H1 (cell line): Measurements from ENCODE around the gene GPBP1L1. TPM values are rescaled to one million over a fixed set of nuclear protein-coding genes. Genes with fewer than 3 reads are reported as not detected.

ENCODE experiments used
- CTCF ChIA-PET: fragments of 300-600 bp; sonication (Branson Sonifier 250); formaldehyde crosslinking; loops from one replicate; lab custom pipeline; 2021; ENCODE audit not compliant: partially characterized antibody; lab: Charles Lee
- POLR2A ChIA-PET: fragments of 300-600 bp; sonication (Branson Sonifier 250); formaldehyde crosslinking; loops from one replicate; lab custom pipeline; 2021; ENCODE audit warnings: inconsistent platforms; ENCODE audit not compliant: partially characterized antibody; lab: Charles Lee
- DNase-seq, 2 experiments: peaks; one replicate each; pipeline versions ENCODE4 v3.0.0 to v3.0.0-alpha.2; 2010 to 2022; ENCODE audit warnings: low spot score in 2 of 2, low read depth in 1 of 2, mixed read lengths in 1 of 2
- FAIRE-seq: peaks from 2 replicates; lab custom pipeline; 2011; peaks lifted over from hg19 to GRCh38; lab: Jason Lieb, UNC
- H2AFZ ChIP-seq: 2 replicates; pipeline ENCODE4 v1.8.1; 2012; ENCODE audit warnings: low read length, inconsistent platforms
- H2AK5ac ChIP-seq: 2 replicates; pipeline ENCODE4 v1.6.1; 2013; ENCODE audit warnings: low read depth, low read length
- H2BK120ac ChIP-seq: replicated peaks from 2 replicates; pipeline ENCODE3; 2013; ENCODE audit warnings: low read depth, low read length, inconsistent platforms
- H2BK12ac ChIP-seq: 2 replicates; pipeline ENCODE4 v1.6.1; 2013; ENCODE audit warnings: low read depth, low read length
- H2BK15ac ChIP-seq: 2 replicates; pipeline ENCODE4 v1.6.1; 2013; ENCODE audit warnings: low read length
- H2BK20ac ChIP-seq: 2 replicates; pipeline ENCODE4 v1.6.1; 2013; ENCODE audit warnings: low read length
- H2BK5ac ChIP-seq: 2 replicates; pipeline ENCODE4 v1.6.1; 2013; ENCODE audit warnings: low read depth, low read length
- H3K14ac ChIP-seq: 2 replicates; pipeline ENCODE4 v1.6.1; 2013; ENCODE audit warnings: inconsistent platforms; ENCODE audit not compliant: insufficient read length
- H3K18ac ChIP-seq: 2 replicates; pipeline ENCODE4 v1.6.1; 2013; ENCODE audit warnings: low read length; ENCODE audit errors: extremely low read depth
- H3K23ac ChIP-seq: 2 replicates; pipeline ENCODE4 v1.6.1; 2013; ENCODE audit warnings: inconsistent platforms; ENCODE audit not compliant: insufficient read length
- H3K23me2 ChIP-seq: 2 replicates; pipeline ENCODE4 v1.6.1; 2013; ENCODE audit warnings: low read depth, low read length
- H3K27ac ChIP-seq: 2 replicates; pipeline ENCODE4 v1.6.1; 2011; ENCODE audit warnings: low read depth, low read length, inconsistent platforms
- H3K27me3 ChIP-seq, 4 experiments: replicated peaks in 1 of 4; 1 replicate in 1 of 4; 2 replicates in 3 of 4; pipeline versions ENCODE4 v1.6.1 to v1.8.1; 2011 to 2013; ENCODE audit warnings: low read length in 3 of 4, mild to moderate bottlenecking in 3 of 4, inconsistent platforms in 2 of 4, mixed read lengths in 2 of 4, moderate library complexity in 1 of 4; ENCODE audit not compliant: control insufficient read depth in 3 of 4, insufficient read depth in 3 of 4; ENCODE audit errors: extremely low read depth in 1 of 4
- H3K36me3 ChIP-seq, 4 experiments: 2 replicates each; pipeline versions ENCODE4 v1.6.1 to v1.8.1; 2011 to 2013; ENCODE audit warnings: mild to moderate bottlenecking in 4 of 4, low read length in 3 of 4, moderate library complexity in 2 of 4, control low read depth in 1 of 4, inconsistent platforms in 1 of 4; ENCODE audit not compliant: insufficient read depth in 4 of 4, control insufficient read depth in 2 of 4
- H3K4ac ChIP-seq: replicated peaks from 2 replicates; pipeline ENCODE3; 2013; ENCODE audit warnings: low read length, low read depth, mixed read lengths, inconsistent platforms; ENCODE audit not compliant: insufficient read length
- H3K4me1 ChIP-seq, 4 experiments: replicated peaks in 1 of 4; 1 replicate in 1 of 4; 2 replicates in 3 of 4; pipeline versions ENCODE4 v1.6.1 to v1.8.1; 2011 to 2013; ENCODE audit warnings: low read length in 3 of 4, inconsistent platforms in 2 of 4, mixed read lengths in 1 of 4; ENCODE audit not compliant: insufficient read depth in 4 of 4, control insufficient read depth in 3 of 4
- H3K4me2 ChIP-seq, 2 experiments: 2 replicates each; pipeline versions ENCODE4 v1.6.1 to v1.8.1; 2011 to 2013; ENCODE audit warnings: low read depth in 2 of 2, low read length in 2 of 2, control low read depth in 1 of 2, inconsistent platforms in 1 of 2, mild to moderate bottlenecking in 1 of 2; ENCODE audit not compliant: insufficient read depth in 1 of 2
- H3K4me3 ChIP-seq, 4 experiments: fragments of 200-600, 300-600 bp in 1 of 4; sonication (generic), shearing (Covaris generic), sonication (Bioruptor Twin) in 1 of 4; 2 replicates each; pipeline versions ENCODE4 v1.5.1 to v1.8.1; 2011 to 2016; ENCODE audit warnings: low read length in 4 of 4, low read depth in 3 of 4, control low read depth in 2 of 4, inconsistent platforms in 2 of 4, mild to moderate bottlenecking in 2 of 4, mixed read lengths in 1 of 4, moderate library complexity in 1 of 4; ENCODE audit not compliant: insufficient read depth in 2 of 4; ENCODE audit errors: extremely low read depth in 1 of 4
- H3K56ac ChIP-seq: replicated peaks from 2 replicates; pipeline ENCODE3; 2013; ENCODE audit warnings: low read depth, mild to moderate bottlenecking, mixed read lengths, low read length, inconsistent platforms; ENCODE audit not compliant: insufficient read length
- H3K79me1 ChIP-seq: 2 replicates; pipeline ENCODE4 v1.6.1; 2013; ENCODE audit warnings: low read depth, low read length, control low read depth
- H3K79me2 ChIP-seq, 2 experiments: 2 replicates each; pipeline versions ENCODE4 v1.6.1 to v1.8.1; 2012 to 2013; ENCODE audit warnings: low read length in 2 of 2, mild to moderate bottlenecking in 2 of 2, inconsistent platforms in 1 of 2; ENCODE audit not compliant: insufficient read depth in 2 of 2, control insufficient read depth in 1 of 2
- H3K9ac ChIP-seq, 4 experiments: replicated peaks in 1 of 4; 1 replicate in 1 of 4; 2 replicates in 3 of 4; pipeline versions ENCODE4 v1.6.1 to v1.8.1; 2011 to 2013; ENCODE audit warnings: low read depth in 3 of 4, low read length in 3 of 4, control low read depth in 2 of 4, mild to moderate bottlenecking in 2 of 4, moderate library complexity in 2 of 4, inconsistent platforms in 1 of 4; ENCODE audit errors: extremely low read depth in 1 of 4
- H3K9me3 ChIP-seq, 2 experiments: 2 replicates each; pipeline versions ENCODE4 v1.6.1 to v1.8.1; 2012 to 2013; ENCODE audit warnings: mild to moderate bottlenecking in 2 of 2, moderate library complexity in 2 of 2, control low read depth in 1 of 2, inconsistent platforms in 1 of 2, low read depth in 1 of 2, low read length in 1 of 2, mixed read lengths in 1 of 2; ENCODE audit not compliant: insufficient read depth in 2 of 2
- H4K20me1 ChIP-seq, 2 experiments: replicated peaks in 1 of 2; 2 replicates each; pipeline versions ENCODE3 to v1.8.1; 2011 to 2013; ENCODE audit warnings: inconsistent platforms in 2 of 2, low read length in 2 of 2, mild to moderate bottlenecking in 1 of 2; ENCODE audit not compliant: insufficient read depth in 2 of 2, control insufficient read depth in 1 of 2
- H4K5ac ChIP-seq: 2 replicates; pipeline ENCODE4 v1.6.1; 2013; ENCODE audit warnings: low read length, low read depth, mixed read lengths, inconsistent platforms; ENCODE audit not compliant: insufficient read length
- H4K8ac ChIP-seq: 2 replicates; pipeline ENCODE4 v1.8.0; 2013; ENCODE audit warnings: mild to moderate bottlenecking, moderate library complexity, low read length, inconsistent platforms; ENCODE audit not compliant: insufficient read depth; ENCODE audit errors: extremely low read depth
- H4K91ac ChIP-seq: replicated peaks from 2 replicates; pipeline ENCODE3; 2013; ENCODE audit warnings: low read length, mixed read lengths, inconsistent platforms; ENCODE audit not compliant: insufficient read length
- KDM5A ChIP-seq: fragments of 200-600 bp; IDR thresholded peaks from 2 replicates; pipeline ENCODE4 v1.7.1; 2012; ENCODE audit warnings: mild to moderate bottlenecking, low read length, inconsistent platforms, mixed read lengths
- WGBS, 2 experiments: shearing (Covaris generic) in 1 of 2; methylation state at CpG; one replicate each; pipeline versions ENCODE4 v1.1.6 to v1.1.7; 2013 to 2015; ENCODE audit warnings: low lambda C conversion rate in 2 of 2, mixed read lengths in 2 of 2, inconsistent platforms in 1 of 2, low coverage in 1 of 2, missing lambda C conversion rate in 1 of 2; ENCODE audit not compliant: insufficient replicate concordance in 2 of 2, insufficient coverage in 1 of 2, insufficient read length in 1 of 2; ENCODE audit errors: extremely low coverage in 1 of 2, missing lambda C conversion rate in 1 of 2; 5-methylcytosine and 5-hydroxymethylcytosine counted together
- polyA plus RNA-seq, 7 experiments: library from polyadenylated mRNA; depleted of rRNA in 3 of 7; stranded (reverse) in 5 of 7; unstranded in 2 of 7; fragments of >200 nt in 5 of 7; fragments of 200-250 nt in 2 of 7; gene quantifications; 1 replicate in 5 of 7; 2 replicates in 1 of 7; 4 replicates in 1 of 7; pipeline versions ENCODE4 v1.2.1 to v1.2.3, GENCODE V29; 2011 to 2013; ENCODE audit warnings: missing spikeins in 2 of 7, mixed read lengths in 2 of 7
- total RNA-seq: library from RNA; stranded (reverse); fragmentation: NEBNext Ultra II Directional; extraction: Animal tissue kit (Norgen Biotek cat#: 25700); gene quantifications from 2 replicates; pipeline ENCODE4 v1.2.1, GENCODE V29; 2021

GPBP1L1 gene
- total and polyA plus RNA-seq, 2 of the 8 experiments (the other 6 are each of a cell fraction or from before 2014, with no cell fraction given): 70.1 to 119 TPM

DNA sequence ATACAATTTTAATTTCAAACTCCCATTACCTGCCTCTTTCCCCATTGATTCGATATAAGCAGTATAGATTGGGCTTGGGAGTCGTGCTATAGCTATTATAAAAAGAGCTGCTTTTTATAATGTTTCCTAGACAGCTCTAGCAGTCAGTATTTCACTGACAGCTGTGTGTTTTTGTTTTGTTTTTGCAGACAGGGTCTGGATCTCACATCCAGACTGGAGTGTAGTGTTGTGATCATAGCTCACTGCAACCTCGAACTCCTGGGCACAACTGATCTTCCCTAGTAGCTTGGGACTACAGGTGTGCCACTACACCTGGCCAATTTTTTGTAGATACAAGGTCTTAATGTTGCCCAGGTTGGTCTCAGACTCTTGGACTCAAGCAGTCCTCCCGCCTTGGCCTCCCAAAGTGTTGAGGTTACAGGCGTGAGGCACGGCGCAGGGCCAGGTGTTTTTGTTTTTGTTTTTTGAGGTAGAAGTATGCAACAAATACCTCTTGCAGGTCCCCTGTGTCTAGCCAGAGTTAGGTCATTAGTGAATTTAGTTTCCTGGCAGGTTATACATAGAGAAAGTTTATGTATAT is 100.7 kb downstream of the GPBP1L1 start:
- peak overlapping the region; percentile 82 to 100 (median 94) for H3K4me3 ChIP-seq
- H4K20me1 ChIP-seq: peaks cover 36 to 41% of the 10 kb centered on the region in 2 experiments
- no peak overlapping the region for H4K5ac ChIP-seq
- no peaks in the 10 kb centered on the region for H3K27me3 ChIP-seq
- no peak overlapping the region for H2BK20ac ChIP-seq
- H3K14ac ChIP-seq: no peak overlapping the region
- no peak overlapping the region for H4K8ac ChIP-seq
- no peak for TF ChIP-seq KDM5A
- no peak overlapping the region for H3K56ac ChIP-seq
- H2BK15ac ChIP-seq: no peak overlapping the region
- H3K27ac ChIP-seq: peak overlapping the region; percentile 16; the same call in 1 of the 2 replicates
- no peak overlapping the region for H2AFZ ChIP-seq
- POLR2A ChIA-PET: interaction anchor here (0.6 to 13.7 kb wide), 32 partner anchors 9 to 1126 kb away, joined by 3 to 181 read pairs (median 10); partner anchors contain the start of genes AKR1A1, CCDC163, CCDC17 and GPBP1L1
- no peak overlapping the region for H2AK5ac ChIP-seq
- no peak overlapping the region for H3K4ac ChIP-seq
- FAIRE-seq (no peak), DNase-seq (peak in 1 of 2 experiments; percentile 40)
- peaks cover 12% of the 10 kb centered on the region for H3K23me2 ChIP-seq
- no peak overlapping the region for H2BK12ac ChIP-seq
- H4K91ac ChIP-seq: no peak overlapping the region
- H3K4me1 ChIP-seq: peaks cover 0 to 12% (median 1%) of the 10 kb centered on the region in 4 experiments; a peak in 4 of 7 replicates
- WGBS, 2 experiments: 44% methylated on average over 7 of the region's 7 CpGs; no CpG with 5 or more reads in 1 of the 2 experiments
- H3K18ac ChIP-seq: no peak overlapping the region
- H3K4me2 ChIP-seq: peak overlapping the region; percentile 78 to 93
- H2BK5ac ChIP-seq: peak overlapping the region; percentile 60; the same call in 1 of the 2 replicates
- no peak overlapping the region for H3K23ac ChIP-seq
- peaks cover 58 to 66% of the 10 kb centered on the region in 2 experiments for H3K79me2 ChIP-seq
- CTCF ChIA-PET: interaction anchor here (0.8 to 1.8 kb wide), 3 partner anchors 15 to 73 kb away, joined by 3 to 9 read pairs (median 7); no protein-coding TSS in a partner anchor
- peak overlapping the region; percentile 50 to 100 (median 100) for H3K9ac ChIP-seq
- H2BK120ac ChIP-seq: no peak overlapping the region
- H3K36me3 ChIP-seq: peaks cover 0 to 17% (median 5%) of the 10 kb centered on the region in 4 experiments; a peak in 3 of 8 replicates
- no peaks in the 10 kb centered on the region for H3K9me3 ChIP-seq
- H3K79me1 ChIP-seq: no peaks in the 10 kb centered on the region; the same call in 1 of the 2 replicates
